DND-41 (cell line): ENCODE results near the gene TDRD9.

Source experiments
- ATAC-seq: fragments of 200-7000 bp; cut with Tn5 transposase; 3 replicates; pipeline ENCODE4 v1.9.1; 2021; ENCODE audit warnings: low read depth; ENCODE audit not compliant: insufficient read depth
- DNase-seq: peaks from one replicate; pipeline ENCODE4 v3.0.0-alpha.2; 2020
- H2AFZ ChIP-seq: 2 replicates; pipeline ENCODE4 v1.6.0; 2012; ENCODE audit warnings: low read depth, low read length
- H3K27ac ChIP-seq: 2 replicates; pipeline ENCODE4 v1.5.1; 2012; ENCODE audit warnings: low read length, inconsistent platforms
- H3K27me3 ChIP-seq: fragments of 200-600 bp; sonication (generic); 2 replicates; pipeline ENCODE4 v1.6.0; 2012; ENCODE audit warnings: low read length, mild to moderate bottlenecking, inconsistent platforms; ENCODE audit not compliant: insufficient read depth, poor library complexity
- H3K36me3 ChIP-seq: 2 replicates; pipeline ENCODE4 v1.5.1; 2012; ENCODE audit warnings: low read length, inconsistent platforms; ENCODE audit not compliant: insufficient read depth
- H3K4me1 ChIP-seq: 2 replicates; pipeline ENCODE4 v1.5.1; 2012; ENCODE audit warnings: mild to moderate bottlenecking, low read length; ENCODE audit not compliant: insufficient read depth
- H3K4me2 ChIP-seq: 2 replicates; pipeline ENCODE4 v1.6.0; 2012; ENCODE audit warnings: mild to moderate bottlenecking, moderate library complexity, low read length, inconsistent platforms; ENCODE audit not compliant: insufficient read depth
- H3K4me3 ChIP-seq, 2 experiments: fragments of 200-600 bp in 1 of 2; shearing (Covaris generic) in 1 of 2; 2 replicates each; pipeline ENCODE4 v1.5.1; 2012 to 2016; ENCODE audit warnings: inconsistent platforms in 2 of 2, low read length in 2 of 2, mild to moderate bottlenecking in 2 of 2, low read depth in 1 of 2, moderate library complexity in 1 of 2
- H3K79me2 ChIP-seq: 2 replicates; pipeline ENCODE4 v1.6.0; 2012; ENCODE audit warnings: low read length, inconsistent platforms; ENCODE audit not compliant: insufficient read depth
- H3K9ac ChIP-seq: 2 replicates; pipeline ENCODE4 v1.6.0; 2012; ENCODE audit warnings: low read depth, mild to moderate bottlenecking, inconsistent platforms, low read length, moderate library complexity
- H3K9me3 ChIP-seq: 2 replicates; pipeline ENCODE4 v1.5.1; 2012; ENCODE audit warnings: low read length, moderate library complexity, mild to moderate bottlenecking, inconsistent platforms; ENCODE audit not compliant: insufficient read depth, severe bottlenecking
- H4K20me1 ChIP-seq: 2 replicates; pipeline ENCODE4 v1.6.0; 2012; ENCODE audit warnings: low read length; ENCODE audit not compliant: insufficient read depth
- EZH2 ChIP-seq: IDR thresholded peaks from 3 replicates; pipeline ENCODE4 v1.6.1; 2012; ENCODE audit warnings: borderline replicate concordance, low read depth, mild to moderate bottlenecking, moderate library complexity, low read length, inconsistent platforms; ENCODE audit not compliant: severe bottlenecking
- TF ChIP-seq, protein P1 (sequence below): IDR thresholded peaks from 2 replicates; pipeline ENCODE4 v1.5.1; 2012; ENCODE audit warnings: borderline replicate concordance, low read length, moderate library complexity, mild to moderate bottlenecking; ENCODE audit not compliant: poor library complexity, severe bottlenecking; ENCODE audit errors: extremely low read depth

Gene TDRD9

DNA sequence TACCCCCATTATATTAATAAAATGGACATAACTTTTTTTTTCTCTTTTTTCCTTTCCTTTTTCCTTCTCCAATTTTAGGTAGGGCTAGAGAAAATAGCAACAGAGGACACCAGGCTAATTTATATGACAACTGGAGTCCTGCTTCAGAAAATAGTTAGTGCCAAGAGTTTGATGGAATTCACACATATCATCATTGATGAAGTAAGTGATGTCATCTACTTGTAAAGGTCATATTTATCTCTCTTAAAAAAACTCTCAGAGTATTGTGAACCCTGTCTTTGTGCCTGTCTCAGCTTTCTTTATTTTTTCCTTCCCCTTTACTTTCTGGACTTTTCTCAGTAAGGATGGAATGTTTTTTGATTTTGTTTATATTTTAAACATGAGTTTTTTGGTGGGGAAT, 38.4 kb downstream of the TDRD9 start:
- H3K4me3 ChIP-seq: no peak overlapping the region
- H3K36me3 ChIP-seq: no peaks in the 10 kb centered on the region
- H3K27me3 ChIP-seq: peaks cover 16% of the 10 kb centered on the region
- no peak overlapping the region for H3K4me2 ChIP-seq
- H3K9ac ChIP-seq: no peak overlapping the region
- H3K9me3 ChIP-seq: no peaks in the 10 kb centered on the region
- H2AFZ ChIP-seq: no peak overlapping the region
- H4K20me1 ChIP-seq: no peaks in the 10 kb centered on the region
- no peak for ATAC-seq
- no peak for DNase-seq
- no peak overlapping the region for H3K27ac ChIP-seq
- H3K4me1 ChIP-seq: no peaks in the 10 kb centered on the region
- no peak for TF ChIP-seq EZH2
- TF ChIP-seq, protein P1, sequence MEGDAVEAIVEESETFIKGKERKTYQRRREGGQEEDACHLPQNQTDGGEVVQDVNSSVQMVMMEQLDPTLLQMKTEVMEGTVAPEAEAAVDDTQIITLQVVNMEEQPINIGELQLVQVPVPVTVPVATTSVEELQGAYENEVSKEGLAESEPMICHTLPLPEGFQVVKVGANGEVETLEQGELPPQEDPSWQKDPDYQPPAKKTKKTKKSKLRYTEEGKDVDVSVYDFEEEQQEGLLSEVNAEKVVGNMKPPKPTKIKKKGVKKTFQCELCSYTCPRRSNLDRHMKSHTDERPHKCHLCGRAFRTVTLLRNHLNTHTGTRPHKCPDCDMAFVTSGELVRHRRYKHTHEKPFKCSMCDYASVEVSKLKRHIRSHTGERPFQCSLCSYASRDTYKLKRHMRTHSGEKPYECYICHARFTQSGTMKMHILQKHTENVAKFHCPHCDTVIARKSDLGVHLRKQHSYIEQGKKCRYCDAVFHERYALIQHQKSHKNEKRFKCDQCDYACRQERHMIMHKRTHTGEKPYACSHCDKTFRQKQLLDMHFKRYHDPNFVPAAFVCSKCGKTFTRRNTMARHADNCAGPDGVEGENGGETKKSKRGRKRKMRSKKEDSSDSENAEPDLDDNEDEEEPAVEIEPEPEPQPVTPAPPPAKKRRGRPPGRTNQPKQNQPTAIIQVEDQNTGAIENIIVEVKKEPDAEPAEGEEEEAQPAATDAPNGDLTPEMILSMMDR: no peak
- H3K79me2 ChIP-seq: no peaks in the 10 kb centered on the region

DNA sequence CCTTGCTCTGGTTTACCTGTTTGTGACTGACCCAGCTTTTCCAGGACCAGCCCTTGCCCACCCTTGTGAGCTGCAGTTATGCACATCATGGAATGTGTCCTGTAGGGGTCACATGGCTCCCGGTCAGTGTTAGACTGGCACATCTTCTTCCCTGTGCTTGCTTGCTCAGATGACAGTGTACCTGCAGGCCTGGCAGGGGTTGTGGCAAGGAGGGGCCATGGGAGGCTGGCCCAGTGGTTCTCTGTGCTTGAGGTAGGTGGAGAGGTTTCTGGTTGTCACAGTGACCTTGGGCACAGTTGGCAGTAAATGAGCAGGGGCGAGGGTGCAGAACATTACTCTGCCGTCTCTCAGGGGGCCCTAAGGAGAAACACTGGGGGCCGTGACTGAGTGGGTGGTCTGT, 41.7 kb downstream of the TDRD9 start:
- ATAC-seq: no peak
- no peak overlapping the region for H3K9ac ChIP-seq
- H3K79me2 ChIP-seq: no peaks in the 10 kb centered on the region
- DNase-seq: no peak
- no peaks in the 10 kb centered on the region for H3K9me3 ChIP-seq
- no peaks in the 10 kb centered on the region for H3K36me3 ChIP-seq
- TF ChIP-seq EZH2: no peak
- TF ChIP-seq, protein P1: no peak
- H3K27ac ChIP-seq: no peak overlapping the region
- H3K4me2 ChIP-seq: no peak overlapping the region
- no peaks in the 10 kb centered on the region for H3K4me1 ChIP-seq
- no peaks in the 10 kb centered on the region for H4K20me1 ChIP-seq
- peaks cover 15% of the 10 kb centered on the region for H3K27me3 ChIP-seq
- no peak overlapping the region for H2AFZ ChIP-seq
- no peak overlapping the region for H3K4me3 ChIP-seq

DNA sequence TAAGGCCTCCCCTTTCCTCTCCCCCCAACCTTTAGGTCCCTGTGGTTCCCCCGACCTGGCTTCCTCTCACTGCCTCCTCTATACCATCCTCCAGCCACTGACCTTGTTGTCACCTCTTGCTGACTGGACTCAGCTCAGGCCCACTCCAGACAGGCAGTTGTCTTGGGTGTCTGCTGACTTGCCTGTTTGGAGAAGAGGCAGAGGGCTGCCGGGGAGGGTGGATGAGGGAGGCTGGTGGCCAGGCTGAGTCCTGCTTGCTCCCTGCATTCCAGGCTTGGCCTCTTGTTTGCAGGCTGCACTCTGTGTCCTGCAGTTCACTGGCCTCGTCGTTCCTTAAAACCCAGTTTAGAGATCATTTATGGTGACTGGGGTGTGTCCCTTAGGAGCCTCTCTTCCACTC, 45.1 kb downstream of the TDRD9 start:
- Histone ChIP-seq H3K27ac (no peak overlapping the region), H3K27me3 (peaks cover 15% of the 10 kb centered on the region), H3K9ac (no peak overlapping the region), H3K4me3 (no peak overlapping the region), H3K4me2 (no peak overlapping the region), H3K36me3 (no peaks in the 10 kb centered on the region), H3K4me1 (no peaks in the 10 kb centered on the region), H2AFZ (no peak overlapping the region), H3K79me2 (no peaks in the 10 kb centered on the region), H4K20me1 (no peaks in the 10 kb centered on the region), H3K9me3 (no peaks in the 10 kb centered on the region)
- TF ChIP-seq EZH2: no peak
- TF ChIP-seq, protein P1: no peak
- ATAC-seq: no peak
- no peak for DNase-seq

DNA sequence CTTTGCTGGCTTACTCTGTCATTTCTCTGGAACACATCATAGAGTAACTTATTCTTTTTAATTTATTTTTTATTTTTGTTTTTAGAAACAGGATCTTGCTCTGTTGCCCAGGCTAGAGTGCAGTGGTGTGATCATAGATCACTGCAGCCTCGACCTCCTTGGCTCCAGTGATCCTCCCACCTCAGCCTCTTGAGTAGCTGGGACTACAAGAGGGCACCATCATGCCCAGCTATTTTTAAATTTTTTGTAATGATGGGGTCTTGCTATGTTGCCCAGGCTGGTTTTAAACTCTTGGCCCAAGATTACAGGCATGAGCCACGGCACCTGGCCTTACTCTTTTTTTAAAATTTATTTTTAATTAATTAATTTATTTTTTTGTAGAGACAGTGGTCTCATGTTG, 46.3 kb downstream of the TDRD9 start:
- Histone ChIP-seq H2AFZ (no peak overlapping the region), H4K20me1 (no peaks in the 10 kb centered on the region), H3K4me3 (no peak overlapping the region), H3K9me3 (no peaks in the 10 kb centered on the region), H3K36me3 (no peaks in the 10 kb centered on the region), H3K4me2 (no peak overlapping the region), H3K9ac (no peak overlapping the region), H3K27me3 (peaks cover 15% of the 10 kb centered on the region), H3K27ac (no peak overlapping the region), H3K79me2 (no peaks in the 10 kb centered on the region), H3K4me1 (no peaks in the 10 kb centered on the region)
- no peak for DNase-seq
- TF ChIP-seq, protein P1: no peak
- no peak for TF ChIP-seq EZH2
- no peak for ATAC-seq
